ENCODE measurements around the gene APOBEC2. TPM values are rescaled to one million over a fixed set of nuclear protein-coding genes. Genes with fewer than 3 reads are reported as not detected.

Gene APOBEC2
- polyA plus RNA-seq, 2 of the 4 experiments (the other 2 are of a cell fraction) = not detected

DNA sequence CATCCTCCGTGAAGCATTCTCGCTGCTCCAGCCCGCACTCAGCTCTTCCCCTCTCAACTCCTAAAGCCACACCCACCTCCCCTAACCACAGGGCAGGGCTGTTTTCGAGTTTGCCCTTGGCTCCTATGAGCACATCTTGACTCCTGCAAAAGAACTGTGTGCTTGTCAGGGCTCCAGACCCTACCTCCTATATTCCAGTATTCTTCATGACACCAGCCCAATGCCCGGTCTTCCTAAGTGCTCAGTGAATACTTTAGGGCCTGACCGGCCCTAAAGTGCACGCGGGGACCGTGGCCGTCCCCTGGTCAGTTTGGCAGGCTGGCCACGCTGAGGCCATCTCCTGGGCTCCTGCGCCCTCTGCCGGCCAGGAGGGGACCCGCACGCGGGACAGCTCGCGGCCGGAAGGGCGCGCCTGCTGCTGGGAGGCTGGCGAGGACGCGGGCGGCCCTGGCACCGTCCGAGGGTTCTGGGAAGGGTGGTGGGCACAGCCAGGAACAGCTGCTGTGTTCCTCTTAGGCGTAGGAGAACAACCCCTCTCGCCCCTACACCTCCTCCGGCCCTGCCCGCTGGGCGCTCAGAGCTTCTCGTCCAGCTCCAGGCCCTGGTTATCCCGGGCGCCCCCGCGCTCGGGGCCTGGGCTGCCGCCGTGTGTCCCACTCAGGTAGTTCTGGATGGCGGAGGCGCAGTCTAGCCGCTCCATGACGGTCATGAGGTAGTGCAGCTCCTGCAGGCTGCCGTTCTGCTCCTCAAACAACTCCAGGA lies 25.0 kb upstream of the APOBEC2 start:
- FAIRE-seq (no peak), ATAC-seq (peak; percentile 95 to 98), DNase-seq (ENCODE audit: low read depth in 1 of 2, low spot score in 1 of 2) (peak; percentile 54 to 59)
- peaks cover 15% of the 10 kb centered on the region; the same call in 2 of the 3 replicates for H3K4me1 ChIP-seq
- H3K9me3 ChIP-seq = no peaks in the 10 kb centered on the region
- WGBS (ENCODE audit: missing lambda C conversion rate) = 44% methylated on average over 6 of the region's 45 CpGs
- peak overlapping the region; percentile 62 for H3K4me2 ChIP-seq
- peak overlapping the region; percentile 67 to 85 for H3K27ac ChIP-seq
- ChIA-PET CTCF (interaction anchor here (0.6 to 8.0 kb wide), 53 partner anchors 8 to 1681 kb away, joined by 3 to 71 read pairs (median 4); partner anchors contain the start of genes TSPO2 and UNC5CL), POLR2A (interaction anchor here (1.1 kb wide), 1 partner anchor 45 kb away, joined by 3 read pairs; the partner anchor contains the start of genes NFYA and OARD1)
- H3K4me3 ChIP-seq = peak overlapping the region; percentile 17; the same call in 1 of the 3 replicates
- TF ChIP-seq SMC3 (IDR thresholded peaks at IDR 0.05) (peak; percentile 94), ZNF302 (CRISPR knock-in tag; IDR thresholded peaks at IDR 0.05) (no peak), RAD21 (conservative IDR thresholded peaks at IDR 0.05 in 1 of 2, IDR thresholded peaks at IDR 0.05 in 1 of 2) (peak; percentile 89 to 95), CHD2 (IDR thresholded peaks at IDR 0.05; ENCODE audit: low read length, partially characterized antibody) (no peak), BHLHE40 (IDR thresholded peaks at IDR 0.05; ENCODE audit: low read depth, low read length) (no peak), GATA3 (IDR thresholded peaks at IDR 0.05; ENCODE audit: borderline replicate concordance) (no peak), POLR2A (IDR thresholded peaks at IDR 0.05; ENCODE audit: low read length) (no peak), JUN (IDR thresholded peaks at IDR 0.05) (no peak), EHF (CRISPR knock-in tag; IDR thresholded peaks at IDR 0.05) (no peak), MYC (IDR thresholded peaks at IDR 0.05; ENCODE audit: borderline replicate concordance, low read length) (no peak), JUNB (IDR thresholded peaks at IDR 0.05) (no peak), POLR2AphosphoS2 (conservative IDR thresholded peaks at IDR 0.05; ENCODE audit: low read length) (no peak), NPAS2 (CRISPR knock-in tag; IDR thresholded peaks at IDR 0.05; ENCODE audit: borderline replicate concordance) (no peak), RARB (CRISPR knock-in tag; IDR thresholded peaks at IDR 0.05) (no peak), FOSB (CRISPR knock-in tag; IDR thresholded peaks at IDR 0.05) (no peak)
- TF ChIP-seq, protein P1, sequence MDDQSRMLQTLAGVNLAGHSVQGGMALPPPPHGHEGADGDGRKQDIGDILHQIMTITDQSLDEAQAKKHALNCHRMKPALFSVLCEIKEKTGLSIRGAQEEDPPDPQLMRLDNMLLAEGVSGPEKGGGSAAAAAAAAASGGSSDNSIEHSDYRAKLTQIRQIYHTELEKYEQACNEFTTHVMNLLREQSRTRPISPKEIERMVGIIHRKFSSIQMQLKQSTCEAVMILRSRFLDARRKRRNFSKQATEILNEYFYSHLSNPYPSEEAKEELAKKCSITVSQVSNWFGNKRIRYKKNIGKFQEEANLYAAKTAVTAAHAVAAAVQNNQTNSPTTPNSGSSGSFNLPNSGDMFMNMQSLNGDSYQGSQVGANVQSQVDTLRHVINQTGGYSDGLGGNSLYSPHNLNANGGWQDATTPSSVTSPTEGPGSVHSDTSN (IDR thresholded peaks at IDR 0.05) = no peak
- TF ChIP-seq, protein P2, sequence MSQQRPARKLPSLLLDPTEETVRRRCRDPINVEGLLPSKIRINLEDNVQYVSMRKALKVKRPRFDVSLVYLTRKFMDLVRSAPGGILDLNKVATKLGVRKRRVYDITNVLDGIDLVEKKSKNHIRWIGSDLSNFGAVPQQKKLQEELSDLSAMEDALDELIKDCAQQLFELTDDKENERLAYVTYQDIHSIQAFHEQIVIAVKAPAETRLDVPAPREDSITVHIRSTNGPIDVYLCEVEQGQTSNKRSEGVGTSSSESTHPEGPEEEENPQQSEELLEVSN (IDR thresholded peaks at IDR 0.05; ENCODE audit: borderline replicate concordance, low read depth) = peak; percentile 75; the same call in 1 of the 2 replicates
- TF ChIP-seq, protein P3, sequence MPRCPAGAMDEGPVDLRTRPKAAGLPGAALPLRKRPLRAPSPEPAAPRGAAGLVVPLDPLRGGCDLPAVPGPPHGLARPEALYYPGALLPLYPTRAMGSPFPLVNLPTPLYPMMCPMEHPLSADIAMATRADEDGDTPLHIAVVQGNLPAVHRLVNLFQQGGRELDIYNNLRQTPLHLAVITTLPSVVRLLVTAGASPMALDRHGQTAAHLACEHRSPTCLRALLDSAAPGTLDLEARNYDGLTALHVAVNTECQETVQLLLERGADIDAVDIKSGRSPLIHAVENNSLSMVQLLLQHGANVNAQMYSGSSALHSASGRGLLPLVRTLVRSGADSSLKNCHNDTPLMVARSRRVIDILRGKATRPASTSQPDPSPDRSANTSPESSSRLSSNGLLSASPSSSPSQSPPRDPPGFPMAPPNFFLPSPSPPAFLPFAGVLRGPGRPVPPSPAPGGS (IDR thresholded peaks at IDR 0.05) = no peak
- TF ChIP-seq, protein P4, sequence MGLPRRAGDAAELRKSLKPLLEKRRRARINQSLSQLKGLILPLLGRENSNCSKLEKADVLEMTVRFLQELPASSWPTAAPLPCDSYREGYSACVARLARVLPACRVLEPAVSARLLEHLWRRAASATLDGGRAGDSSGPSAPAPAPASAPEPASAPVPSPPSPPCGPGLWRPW (IDR thresholded peaks at IDR 0.05) = no peak
- TF ChIP-seq, protein P5, sequence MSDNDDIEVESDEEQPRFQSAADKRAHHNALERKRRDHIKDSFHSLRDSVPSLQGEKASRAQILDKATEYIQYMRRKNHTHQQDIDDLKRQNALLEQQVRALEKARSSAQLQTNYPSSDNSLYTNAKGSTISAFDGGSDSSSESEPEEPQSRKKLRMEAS (IDR thresholded peaks at IDR 0.05) = peak; percentile 82
- TF ChIP-seq, protein P6, sequence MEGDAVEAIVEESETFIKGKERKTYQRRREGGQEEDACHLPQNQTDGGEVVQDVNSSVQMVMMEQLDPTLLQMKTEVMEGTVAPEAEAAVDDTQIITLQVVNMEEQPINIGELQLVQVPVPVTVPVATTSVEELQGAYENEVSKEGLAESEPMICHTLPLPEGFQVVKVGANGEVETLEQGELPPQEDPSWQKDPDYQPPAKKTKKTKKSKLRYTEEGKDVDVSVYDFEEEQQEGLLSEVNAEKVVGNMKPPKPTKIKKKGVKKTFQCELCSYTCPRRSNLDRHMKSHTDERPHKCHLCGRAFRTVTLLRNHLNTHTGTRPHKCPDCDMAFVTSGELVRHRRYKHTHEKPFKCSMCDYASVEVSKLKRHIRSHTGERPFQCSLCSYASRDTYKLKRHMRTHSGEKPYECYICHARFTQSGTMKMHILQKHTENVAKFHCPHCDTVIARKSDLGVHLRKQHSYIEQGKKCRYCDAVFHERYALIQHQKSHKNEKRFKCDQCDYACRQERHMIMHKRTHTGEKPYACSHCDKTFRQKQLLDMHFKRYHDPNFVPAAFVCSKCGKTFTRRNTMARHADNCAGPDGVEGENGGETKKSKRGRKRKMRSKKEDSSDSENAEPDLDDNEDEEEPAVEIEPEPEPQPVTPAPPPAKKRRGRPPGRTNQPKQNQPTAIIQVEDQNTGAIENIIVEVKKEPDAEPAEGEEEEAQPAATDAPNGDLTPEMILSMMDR (IDR thresholded peaks at IDR 0.05) = peak; percentile 92
